H9 (cell line): ENCODE data around the gene KIF3B. TPM values are rescaled to one million over a fixed set of nuclear protein-coding genes. Genes with fewer than 3 reads are reported as not detected.

Experiments used
- DNase-seq: peaks from one replicate; pipeline ENCODE4 v3.0.0-alpha.2; 2017
- H2AFZ ChIP-seq: one replicate; pipeline ENCODE4 v1.6.1; 2013; ENCODE audit warnings: mild to moderate bottlenecking, low read length, control low read depth, moderate library complexity
- H2AK5ac ChIP-seq: 2 replicates; pipeline ENCODE4 v1.6.1; 2013; ENCODE audit warnings: low read length, control low read depth, mixed read lengths; ENCODE audit not compliant: insufficient read length
- H2BK120ac ChIP-seq: one replicate; pipeline ENCODE4 v1.6.1; 2013; ENCODE audit warnings: low read depth, mild to moderate bottlenecking, low read length, control low read depth, inconsistent platforms; ENCODE audit not compliant: poor library complexity, severe bottlenecking
- H2BK12ac ChIP-seq: 2 replicates; pipeline ENCODE4 v1.6.1; 2013; ENCODE audit warnings: low read length, control low read depth, mixed read lengths, low read depth; ENCODE audit not compliant: insufficient read length
- H2BK15ac ChIP-seq: 2 replicates; pipeline ENCODE4 v1.6.1; 2013; ENCODE audit warnings: low read depth, low read length, control low read depth
- H2BK20ac ChIP-seq: one replicate; pipeline ENCODE4 v1.6.1; 2013; ENCODE audit warnings: low read depth, mild to moderate bottlenecking, low read length, control low read depth, inconsistent platforms; ENCODE audit not compliant: poor library complexity, severe bottlenecking
- H2BK5ac ChIP-seq: 2 replicates; pipeline ENCODE4 v1.6.1; 2013; ENCODE audit warnings: low read length, control low read depth, mixed read lengths; ENCODE audit not compliant: insufficient read length
- H3K14ac ChIP-seq: 2 replicates; pipeline ENCODE4 v1.6.1; 2013; ENCODE audit warnings: low read length, control low read depth; ENCODE audit not compliant: insufficient read depth
- H3K18ac ChIP-seq: 2 replicates; pipeline ENCODE4 v1.6.1; 2013; ENCODE audit warnings: low read depth, mild to moderate bottlenecking, mixed read lengths, low read length, control low read depth; ENCODE audit not compliant: insufficient read length
- H3K23ac ChIP-seq: 2 replicates; pipeline ENCODE4 v1.6.1; 2013; ENCODE audit warnings: low read length, control low read depth, mixed read lengths, low read depth; ENCODE audit not compliant: insufficient read length
- H3K23me2 ChIP-seq: 2 replicates; pipeline ENCODE4 v1.6.1; 2013; ENCODE audit warnings: low read depth, mild to moderate bottlenecking, mixed read lengths, low read length, control low read depth; ENCODE audit not compliant: insufficient read length, poor library complexity, severe bottlenecking
- H3K27ac ChIP-seq: 2 replicates; pipeline ENCODE4 v1.5.1; 2013; ENCODE audit warnings: low read length, control low read depth, mixed read lengths, low read depth; ENCODE audit not compliant: insufficient read length
- H3K27me3 ChIP-seq: 2 replicates; pipeline ENCODE4 v1.6.1; 2013; ENCODE audit warnings: low read length, control low read depth, inconsistent platforms; ENCODE audit not compliant: insufficient read depth
- H3K4ac ChIP-seq: 2 replicates; pipeline ENCODE4 v1.6.1; 2013; ENCODE audit warnings: low read depth, mild to moderate bottlenecking, control low read depth, inconsistent platforms, low read length, moderate library complexity
- H3K4me1 ChIP-seq: 2 replicates; pipeline ENCODE4 v1.6.1; 2013; ENCODE audit warnings: low read length, control low read depth, inconsistent platforms; ENCODE audit not compliant: insufficient read depth
- H3K4me2 ChIP-seq: 2 replicates; pipeline ENCODE4 v1.6.1; 2013; ENCODE audit warnings: low read length, control low read depth, mixed read lengths; ENCODE audit not compliant: insufficient read length, insufficient read depth
- H3K56ac ChIP-seq: 2 replicates; pipeline ENCODE4 v1.6.1; 2013; ENCODE audit warnings: low read depth, mild to moderate bottlenecking, mixed read lengths, low read length, control low read depth; ENCODE audit not compliant: insufficient read length
- H3K79me1 ChIP-seq: 2 replicates; pipeline ENCODE4 v1.6.1; 2013; ENCODE audit warnings: low read depth, mild to moderate bottlenecking, moderate library complexity, low read length, control low read depth, inconsistent platforms; ENCODE audit not compliant: insufficient read depth, poor library complexity, severe bottlenecking
- H3K79me2 ChIP-seq: 2 replicates; pipeline ENCODE4 v1.6.1; 2013; ENCODE audit warnings: low read length, control low read depth, inconsistent platforms; ENCODE audit not compliant: insufficient read depth
- H3K9ac ChIP-seq: 2 replicates; pipeline ENCODE4 v1.6.1; 2013; ENCODE audit warnings: low read length, control low read depth, mixed read lengths; ENCODE audit not compliant: insufficient read length; ENCODE audit errors: extremely low read depth
- H3K9me3 ChIP-seq: one replicate; pipeline ENCODE4 v1.6.1; 2013; ENCODE audit warnings: low read depth, low read length, inconsistent platforms; ENCODE audit not compliant: control insufficient read depth
- H3T11ph ChIP-seq: one replicate; pipeline ENCODE4 v1.6.1; 2013; ENCODE audit warnings: mild to moderate bottlenecking, low read length, control low read depth, inconsistent platforms
- H4K20me1 ChIP-seq: one replicate; pipeline ENCODE4 v1.6.1; 2013; ENCODE audit not compliant: control insufficient read depth, insufficient read length, insufficient read depth
- H4K5ac ChIP-seq: 2 replicates; pipeline ENCODE4 v1.6.1; 2013; ENCODE audit warnings: low read depth, mild to moderate bottlenecking, mixed read lengths, low read length, control low read depth; ENCODE audit not compliant: insufficient read length
- H4K8ac ChIP-seq: replicated peaks from 2 replicates; pipeline ENCODE4 v1.6.1; 2013; ENCODE audit warnings: low read length, control low read depth, mixed read lengths, low read depth; ENCODE audit not compliant: insufficient read length
- H4K91ac ChIP-seq: 2 replicates; pipeline ENCODE4 v1.6.1; 2013; ENCODE audit warnings: low read depth, mild to moderate bottlenecking, moderate library complexity, mixed read lengths, low read length, control low read depth; ENCODE audit not compliant: insufficient read length
- H3K27ac Mint-ChIP-seq, 3 experiments: 2 replicates in 2 of 3; 3 replicates in 1 of 3; pipeline ENCODE4 v1.8.0; 2020 to 2021; ENCODE audit warnings: mixed read lengths in 3 of 3, mild to moderate bottlenecking in 1 of 3, moderate library complexity in 1 of 3
- H3K27me3 Mint-ChIP-seq: 2 replicates; pipeline ENCODE4 v1.8.0; 2021; ENCODE audit warnings: low read depth, mild to moderate bottlenecking, moderate library complexity, mixed read lengths
- H3K36me3 Mint-ChIP-seq, 3 experiments: 2 replicates in 2 of 3; 3 replicates in 1 of 3; pipeline ENCODE4 v1.8.0; 2020 to 2021; ENCODE audit warnings: low read depth in 3 of 3, mixed read lengths in 3 of 3; ENCODE audit not compliant: insufficient read depth in 1 of 3
- H3K4me1 Mint-ChIP-seq, 2 experiments: 2 replicates each; pipeline ENCODE4 v1.8.0; 2020; ENCODE audit warnings: mixed read lengths in 2 of 2
- H3K4me3 Mint-ChIP-seq, 2 experiments: 2 replicates in 1 of 2; 3 replicates in 1 of 2; pipeline ENCODE4 v1.8.0; 2020 to 2021; ENCODE audit warnings: mild to moderate bottlenecking in 2 of 2, mixed read lengths in 2 of 2, moderate library complexity in 1 of 2
- H3K9me3 Mint-ChIP-seq, 2 experiments: 2 replicates in 1 of 2; 3 replicates in 1 of 2; pipeline ENCODE4 v1.8.0; 2020; ENCODE audit warnings: mild to moderate bottlenecking in 2 of 2, mixed read lengths in 2 of 2, moderate library complexity in 1 of 2
- WGBS: extraction: QIAGEN DNeasy Blood & Tissue Kit; methylation state at CpG from one replicate; pipeline ENCODE4 v1.1.7; 2013; ENCODE audit warnings: missing lambda C conversion rate, low lambda C conversion rate, mixed read lengths; ENCODE audit not compliant: insufficient read length; ENCODE audit errors: extremely low coverage; 5-methylcytosine and 5-hydroxymethylcytosine counted together
- total RNA-seq: library from RNA; stranded (reverse); gene quantifications from 2 replicates; pipeline ENCODE4 v1.2.1, GENCODE V29; 2021
- TF ChIP-seq, protein P1 (sequence below): fragments of 200-600 bp; sonication (generic); conservative IDR thresholded peaks from 3 replicates; pipeline ENCODE4 v1.8.0; 2021; ENCODE audit warnings: antibody characterized with exemption, mild to moderate bottlenecking

Gene KIF3B
- total RNA-seq, 1 experiment from 2014 or later = 29.7 TPM

DNA sequence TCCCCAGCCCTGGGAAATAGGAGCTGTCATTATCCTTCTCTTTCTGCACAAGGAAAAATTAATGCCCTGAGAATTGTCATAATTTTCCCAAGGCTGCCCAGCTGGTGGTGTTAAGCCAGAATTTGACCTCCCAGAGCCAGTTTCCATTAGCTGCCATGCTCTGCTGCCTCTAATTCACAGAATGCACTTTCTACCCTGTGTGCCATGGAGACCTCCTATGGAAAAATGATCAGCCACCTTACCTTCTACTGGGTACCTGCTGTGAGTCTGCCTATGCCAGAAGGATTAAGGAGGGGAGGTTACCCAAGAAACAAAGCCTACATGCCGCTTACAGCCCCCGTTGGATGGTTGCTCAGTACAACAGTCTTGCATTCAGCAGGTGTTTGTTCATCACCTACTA lies 40.6 kb upstream of the KIF3B start:
- Histone ChIP-seq H3K18ac (no peak overlapping the region), H3K23ac (no peak overlapping the region), H3K14ac (no peak overlapping the region), H4K20me1 (no peaks in the 10 kb centered on the region), H2AK5ac (no peak overlapping the region), H3T11ph (no peak overlapping the region), H3K4me2 (no peak overlapping the region), H4K8ac (no peak overlapping the region), H2BK120ac (no peak overlapping the region), H3K27ac (no peak overlapping the region), H2BK12ac (no peak overlapping the region), H3K27me3 (no peaks in the 10 kb centered on the region), H3K79me2 (no peaks in the 10 kb centered on the region), H2BK15ac (no peak overlapping the region), H3K79me1 (no peaks in the 10 kb centered on the region), H2BK5ac (no peak overlapping the region), H4K91ac (no peak overlapping the region), H4K5ac (no peak overlapping the region), H2AFZ (no peak overlapping the region), H3K4ac (no peak overlapping the region), H3K56ac (no peak overlapping the region), H3K9ac (no peak overlapping the region), H3K23me2 (no peaks in the 10 kb centered on the region), H3K4me1 (no peaks in the 10 kb centered on the region), H2BK20ac (no peak overlapping the region), H3K9me3 (no peaks in the 10 kb centered on the region)
- Mint-ChIP-seq H3K9me3 (no peaks in the 10 kb centered on the region), H3K27me3 (peaks cover 2% of the 10 kb centered on the region), H3K36me3 (peaks cover 17 to 41% (median 37%) of the 10 kb centered on the region in 3 experiments; a peak in 6 of 7 replicates), H3K4me3 (no peak overlapping the region), H3K4me1 (peaks cover 20 to 22% of the 10 kb centered on the region in 2 experiments), H3K27ac (no peak overlapping the region)
- DNase-seq = no peak
- no CpG with 5 or more reads among the region's 2 CpGs for WGBS
- TF ChIP-seq, protein P1, sequence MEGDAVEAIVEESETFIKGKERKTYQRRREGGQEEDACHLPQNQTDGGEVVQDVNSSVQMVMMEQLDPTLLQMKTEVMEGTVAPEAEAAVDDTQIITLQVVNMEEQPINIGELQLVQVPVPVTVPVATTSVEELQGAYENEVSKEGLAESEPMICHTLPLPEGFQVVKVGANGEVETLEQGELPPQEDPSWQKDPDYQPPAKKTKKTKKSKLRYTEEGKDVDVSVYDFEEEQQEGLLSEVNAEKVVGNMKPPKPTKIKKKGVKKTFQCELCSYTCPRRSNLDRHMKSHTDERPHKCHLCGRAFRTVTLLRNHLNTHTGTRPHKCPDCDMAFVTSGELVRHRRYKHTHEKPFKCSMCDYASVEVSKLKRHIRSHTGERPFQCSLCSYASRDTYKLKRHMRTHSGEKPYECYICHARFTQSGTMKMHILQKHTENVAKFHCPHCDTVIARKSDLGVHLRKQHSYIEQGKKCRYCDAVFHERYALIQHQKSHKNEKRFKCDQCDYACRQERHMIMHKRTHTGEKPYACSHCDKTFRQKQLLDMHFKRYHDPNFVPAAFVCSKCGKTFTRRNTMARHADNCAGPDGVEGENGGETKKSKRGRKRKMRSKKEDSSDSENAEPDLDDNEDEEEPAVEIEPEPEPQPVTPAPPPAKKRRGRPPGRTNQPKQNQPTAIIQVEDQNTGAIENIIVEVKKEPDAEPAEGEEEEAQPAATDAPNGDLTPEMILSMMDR = no peak
